Measurements from ENCODE around the gene ZFP3.
A peak's percentile ranks its signal among the peaks of the same experiment; 100 is the strongest.
"Not testable (repeated sequence)": the region's sequence is repeated elsewhere in the genome, so short reads cannot be mapped to it uniquely, and the experiment has no call there.

The ZFP3 gene

DNA sequence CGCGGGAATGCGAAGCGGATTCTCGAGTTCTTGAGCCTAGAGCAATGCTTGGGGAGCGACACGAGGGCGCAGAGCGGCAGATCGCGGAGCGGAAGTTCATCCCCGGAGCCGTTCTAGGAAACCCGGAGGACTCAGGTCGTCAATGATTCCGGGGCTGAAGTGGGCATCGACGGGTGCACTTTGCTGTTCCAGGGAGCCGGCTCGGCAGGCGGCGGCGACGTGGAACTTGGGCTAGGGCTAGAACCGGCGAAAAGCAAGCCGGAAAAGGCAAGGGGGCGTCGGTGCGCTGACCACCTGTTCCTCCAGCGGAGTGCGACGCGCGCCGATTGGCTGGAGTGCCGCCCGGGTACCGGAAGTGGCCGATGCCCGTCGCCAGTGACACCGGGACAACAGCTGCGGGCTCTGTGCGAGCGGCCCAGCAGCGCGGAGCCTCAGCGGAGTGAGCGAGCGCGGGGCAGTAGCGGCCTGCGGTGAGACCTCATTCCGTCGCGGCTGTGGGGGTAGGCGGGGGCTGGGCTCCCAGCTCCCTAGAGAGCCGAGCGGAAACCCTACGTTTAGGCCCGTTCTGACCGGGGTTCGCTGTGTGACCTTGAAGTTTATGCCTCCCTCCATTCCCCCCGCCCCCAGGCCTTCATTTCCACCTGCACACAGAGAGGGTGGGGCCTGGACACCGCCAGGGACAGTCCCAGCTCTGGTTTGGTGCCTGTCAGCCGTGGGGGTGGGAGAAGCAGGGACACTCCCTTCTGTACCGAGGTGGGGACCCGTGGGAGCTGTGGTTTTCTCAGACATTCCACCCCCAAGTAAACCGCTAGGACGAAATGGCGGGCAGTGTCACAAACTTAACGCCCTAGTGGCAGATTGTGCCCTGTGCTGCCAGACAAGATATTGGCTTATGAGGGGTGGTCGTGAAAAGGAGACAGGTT, at the start of gene ZFP3:
TSS of gene ZFP3 (plus strand) at position 362 of the 923 bp plus-strand sequence. CDS start 13,038 bp downstream, outside the sequence.
- peak; percentile 72 to 79 for DNase-seq (ENCODE audit: low spot score in 2 of 2)
- ATAC-seq (ENCODE audit: low read depth): peak; percentile 81
- H3K27ac Mint-ChIP-seq: peak within 1 kb of the TSS; percentile 77
- H3K4me1 Mint-ChIP-seq: peaks cover 18% of the 10 kb centered on the region
- peaks cover 2% of the 10 kb centered on the region for H3K9me3 Mint-ChIP-seq
- H3K27me3 Mint-ChIP-seq: no peaks in the 10 kb centered on the region
- peak within 1 kb of the TSS; percentile 81 for H3K4me3 Mint-ChIP-seq
- H3K36me3 Mint-ChIP-seq: peaks cover 14% of the 10 kb centered on the region

DNA sequence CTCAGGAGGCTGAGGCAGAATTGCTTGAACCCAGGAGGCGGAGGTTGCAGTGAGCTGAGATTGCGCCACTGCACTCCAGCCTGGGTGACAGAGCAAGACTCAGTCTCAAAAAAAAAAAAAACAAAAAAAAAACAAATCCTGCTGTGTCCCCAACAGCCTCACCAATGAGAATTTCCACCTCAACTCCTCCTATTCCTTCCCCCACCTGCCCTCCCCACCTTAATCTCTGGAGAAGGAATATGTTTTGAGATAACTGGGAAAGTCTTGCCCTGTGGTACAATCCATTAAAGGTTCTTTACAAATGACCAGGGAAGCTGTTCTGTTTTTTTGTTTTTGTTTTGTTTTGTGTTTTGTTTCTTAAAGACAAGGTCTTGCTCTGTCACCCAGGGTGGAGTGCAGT, 48.1 kb upstream of the ZFP3 start:
- ATAC-seq (ENCODE audit: low read depth); H3K4me1 Mint-ChIP-seq; H3K4me3 Mint-ChIP-seq; DNase-seq (ENCODE audit: low spot score in 2 of 2); H3K36me3 Mint-ChIP-seq; H3K9me3 Mint-ChIP-seq; H3K27me3 Mint-ChIP-seq: not testable (repeated sequence)
- peak overlapping the region; percentile 87 for H3K27ac Mint-ChIP-seq

DNA sequence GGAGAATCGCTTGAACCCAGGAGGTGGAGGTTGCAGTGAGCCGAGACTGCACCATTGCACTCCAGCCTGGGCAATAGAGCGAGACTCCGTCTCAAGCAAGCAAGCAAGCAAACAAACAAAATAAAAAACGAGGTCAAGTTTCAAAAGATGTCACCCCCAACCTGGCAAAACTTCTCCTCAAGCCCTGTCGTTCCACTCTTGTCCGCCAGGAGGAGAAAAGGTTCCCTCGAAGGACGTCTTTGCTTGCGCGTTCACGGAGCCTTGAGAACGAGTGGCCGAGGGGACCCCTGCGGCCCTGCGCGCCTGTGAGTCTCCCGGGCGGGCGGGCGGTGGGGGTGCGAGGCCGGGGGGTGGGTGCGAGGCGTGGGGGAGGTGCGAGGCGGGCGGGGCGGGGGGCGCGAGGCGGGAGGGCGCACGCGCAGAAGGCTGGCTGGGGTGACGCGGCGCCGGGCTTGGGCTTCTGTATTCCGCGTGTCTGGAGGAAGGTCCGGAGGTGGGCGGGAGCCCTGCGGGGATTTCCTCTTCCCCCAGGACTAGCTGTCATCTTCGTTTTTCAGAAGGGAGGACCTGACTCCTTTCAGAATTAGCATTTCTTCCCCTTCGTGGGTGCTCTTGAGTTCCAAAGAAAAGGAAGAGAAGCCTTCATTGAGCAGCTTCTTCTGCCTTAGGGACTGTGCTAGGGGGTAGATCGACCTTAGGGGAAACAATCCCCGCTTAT, 46.7 kb upstream of the ZFP3 start:
- peaks cover 4% of the 10 kb centered on the region for H3K4me1 Mint-ChIP-seq
- H3K27me3 Mint-ChIP-seq: no peaks in the 10 kb centered on the region
- H3K9me3 Mint-ChIP-seq: no peaks in the 10 kb centered on the region
- ATAC-seq (ENCODE audit: low read depth) (peak; percentile 86), DNase-seq (ENCODE audit: low spot score in 2 of 2) (peak; percentile 79 to 86)
- H3K27ac Mint-ChIP-seq: peak overlapping the region; percentile 87
- H3K36me3 Mint-ChIP-seq: no peaks in the 10 kb centered on the region
- peak overlapping the region; percentile 83 for H3K4me3 Mint-ChIP-seq

DNA sequence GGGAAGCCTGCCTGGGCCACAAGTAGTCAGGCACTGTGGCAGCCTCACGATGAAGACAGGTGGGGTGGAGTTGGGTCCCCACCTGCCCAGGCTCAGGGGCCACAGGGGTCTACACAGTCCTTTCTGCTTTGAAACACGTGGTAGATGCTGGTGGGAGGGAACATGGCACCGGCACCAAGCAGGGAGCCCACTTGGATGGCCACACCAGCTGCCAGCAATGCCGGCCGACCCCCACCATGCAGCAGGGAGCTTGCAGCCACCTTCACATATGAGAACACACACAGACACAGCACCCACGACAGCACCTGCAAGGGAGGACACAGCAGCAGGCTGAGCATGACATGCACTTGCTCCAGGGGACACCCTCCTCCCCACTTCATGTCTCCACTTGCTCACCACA, 45.4 kb upstream of the ZFP3 start:
- Mint-ChIP-seq H3K9me3 (no peaks in the 10 kb centered on the region), H3K27me3 (no peaks in the 10 kb centered on the region), H3K27ac (no peak overlapping the region), H3K4me1 (peaks cover 4% of the 10 kb centered on the region), H3K36me3 (no peaks in the 10 kb centered on the region), H3K4me3 (no peak overlapping the region)
- no peak for DNase-seq (ENCODE audit: low spot score in 2 of 2)
- ATAC-seq (ENCODE audit: low read depth): no peak

DNA sequence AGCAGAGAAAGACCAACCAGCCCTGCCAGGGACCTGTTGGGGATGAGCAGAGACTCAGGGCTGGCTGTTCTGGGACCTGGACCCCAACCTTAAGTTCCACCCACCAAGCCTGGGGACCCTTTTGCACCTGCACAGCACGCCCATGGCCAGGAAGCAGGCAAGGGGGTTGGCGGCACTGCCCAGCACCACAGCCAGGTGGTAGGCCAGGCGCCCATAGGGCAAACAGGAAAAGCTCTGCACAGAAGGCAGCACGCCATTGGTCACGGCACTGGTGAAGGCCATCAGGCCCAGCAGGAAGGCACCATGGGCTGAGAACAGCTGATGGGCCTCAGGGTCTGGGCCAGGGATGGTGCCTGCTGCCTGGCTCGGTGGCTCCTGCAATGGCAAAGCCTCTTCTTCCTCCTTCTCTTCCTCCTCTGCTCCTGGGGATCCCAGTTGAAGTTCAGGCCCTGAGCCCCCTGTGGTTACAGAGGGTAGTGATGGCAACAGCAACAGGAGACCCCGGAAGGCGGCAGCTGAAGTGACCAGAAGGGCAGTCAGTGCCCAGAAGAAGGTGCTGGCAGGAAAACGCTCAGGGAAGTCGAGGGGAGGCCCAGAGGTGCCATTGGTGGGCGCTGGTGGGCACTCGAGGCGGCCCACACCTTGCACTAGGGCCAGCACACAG, 44.8 kb upstream of the ZFP3 start:
- H3K4me3 Mint-ChIP-seq: no peak overlapping the region
- no peaks in the 10 kb centered on the region for H3K27me3 Mint-ChIP-seq
- no peak overlapping the region for H3K27ac Mint-ChIP-seq
- ATAC-seq (ENCODE audit: low read depth) (no peak), DNase-seq (ENCODE audit: low spot score in 2 of 2) (no peak)
- no peaks in the 10 kb centered on the region for H3K36me3 Mint-ChIP-seq
- no peaks in the 10 kb centered on the region for H3K9me3 Mint-ChIP-seq
- peaks cover 4% of the 10 kb centered on the region for H3K4me1 Mint-ChIP-seq

DNA sequence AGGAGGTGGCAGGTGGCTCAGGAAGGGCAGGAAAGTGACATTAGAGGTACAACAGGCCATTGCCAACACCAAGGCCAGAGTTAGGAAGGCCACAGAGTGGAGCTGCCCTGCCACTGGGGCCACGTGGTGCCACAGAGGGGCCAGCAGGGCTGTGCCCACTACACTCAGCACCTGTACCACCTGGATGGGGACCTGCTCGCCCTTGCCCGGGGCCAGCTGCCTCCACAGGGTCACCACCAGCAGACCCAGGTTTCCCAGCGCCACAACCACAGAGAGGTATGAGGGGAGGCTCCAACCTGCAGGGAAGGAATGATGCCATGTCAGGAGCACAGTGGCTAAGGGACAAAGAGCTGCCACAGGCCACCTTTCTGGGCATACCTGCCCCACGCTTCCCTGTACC, 44.2 kb upstream of the ZFP3 start:
- Mint-ChIP-seq H3K4me1 (peaks cover 4% of the 10 kb centered on the region), H3K4me3 (no peak overlapping the region), H3K27me3 (no peaks in the 10 kb centered on the region), H3K27ac (no peak overlapping the region), H3K9me3 (no peaks in the 10 kb centered on the region), H3K36me3 (no peaks in the 10 kb centered on the region)
- ATAC-seq (ENCODE audit: low read depth) (no peak), DNase-seq (ENCODE audit: low spot score in 2 of 2) (no peak)

DNA sequence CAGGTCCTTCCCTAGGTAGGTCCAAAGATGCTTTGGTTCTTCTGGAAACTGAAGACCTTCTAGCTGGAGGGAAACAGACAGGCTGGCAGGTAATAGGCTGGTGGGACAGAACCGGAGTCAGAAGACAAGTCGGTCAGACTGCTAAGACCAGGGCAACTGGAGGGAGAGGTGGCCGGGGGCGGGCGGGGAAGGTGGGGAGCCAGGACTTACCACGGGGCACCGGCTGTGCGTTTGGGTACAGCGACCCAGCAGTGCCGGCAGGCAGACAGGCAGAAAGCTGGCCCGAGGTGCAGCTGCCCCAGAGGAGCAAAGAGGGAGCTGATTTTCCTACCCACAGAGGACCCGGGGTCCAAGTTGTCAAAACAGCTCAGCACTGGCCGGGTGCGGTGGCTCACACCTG, 43.6 kb upstream of the ZFP3 start:
- Mint-ChIP-seq H3K27ac (no peak overlapping the region), H3K4me3 (no peak overlapping the region), H3K36me3 (no peaks in the 10 kb centered on the region), H3K27me3 (no peaks in the 10 kb centered on the region), H3K9me3 (no peaks in the 10 kb centered on the region), H3K4me1 (peaks cover 4% of the 10 kb centered on the region)
- DNase-seq (ENCODE audit: low spot score in 2 of 2) (no peak), ATAC-seq (ENCODE audit: low read depth) (no peak)

DNA sequence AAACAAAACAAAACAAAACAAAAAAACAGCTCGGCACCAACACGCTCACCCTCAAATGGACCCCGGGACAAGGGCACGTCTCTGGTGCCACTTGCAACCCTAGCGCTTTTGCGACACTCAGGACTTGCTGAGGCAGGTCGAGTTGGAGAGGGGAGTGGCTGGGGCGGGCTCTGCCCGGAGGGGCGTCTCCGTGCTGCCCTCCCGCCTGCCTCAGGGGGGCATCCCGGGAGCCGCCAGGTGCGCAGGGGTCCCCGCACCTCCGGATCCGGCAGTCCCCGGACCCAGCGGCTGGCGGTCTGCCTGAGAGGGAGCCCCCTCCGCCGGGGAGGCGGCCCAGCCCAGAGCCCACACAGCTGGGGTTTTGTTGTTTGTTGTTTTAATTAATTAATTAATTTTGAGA, 43.0 kb upstream of the ZFP3 start, which contains the start of gene SLC52A1:
TSS of gene SLC52A1 (minus strand) at position 112 of the 400 bp plus-strand sequence. CDS start 820 bp downstream, outside the sequence.
- no peak for ATAC-seq (ENCODE audit: low read depth)
- Mint-ChIP-seq H3K36me3 (no peaks in the 10 kb centered on the region), H3K9me3 (no peaks in the 10 kb centered on the region), H3K27me3 (no peaks in the 10 kb centered on the region), H3K4me3 (no peak within 1 kb of the TSS), H3K27ac (no peak within 1 kb of the TSS), H3K4me1 (peaks cover 4% of the 10 kb centered on the region)
- DNase-seq (ENCODE audit: low spot score in 2 of 2): no peak

DNA sequence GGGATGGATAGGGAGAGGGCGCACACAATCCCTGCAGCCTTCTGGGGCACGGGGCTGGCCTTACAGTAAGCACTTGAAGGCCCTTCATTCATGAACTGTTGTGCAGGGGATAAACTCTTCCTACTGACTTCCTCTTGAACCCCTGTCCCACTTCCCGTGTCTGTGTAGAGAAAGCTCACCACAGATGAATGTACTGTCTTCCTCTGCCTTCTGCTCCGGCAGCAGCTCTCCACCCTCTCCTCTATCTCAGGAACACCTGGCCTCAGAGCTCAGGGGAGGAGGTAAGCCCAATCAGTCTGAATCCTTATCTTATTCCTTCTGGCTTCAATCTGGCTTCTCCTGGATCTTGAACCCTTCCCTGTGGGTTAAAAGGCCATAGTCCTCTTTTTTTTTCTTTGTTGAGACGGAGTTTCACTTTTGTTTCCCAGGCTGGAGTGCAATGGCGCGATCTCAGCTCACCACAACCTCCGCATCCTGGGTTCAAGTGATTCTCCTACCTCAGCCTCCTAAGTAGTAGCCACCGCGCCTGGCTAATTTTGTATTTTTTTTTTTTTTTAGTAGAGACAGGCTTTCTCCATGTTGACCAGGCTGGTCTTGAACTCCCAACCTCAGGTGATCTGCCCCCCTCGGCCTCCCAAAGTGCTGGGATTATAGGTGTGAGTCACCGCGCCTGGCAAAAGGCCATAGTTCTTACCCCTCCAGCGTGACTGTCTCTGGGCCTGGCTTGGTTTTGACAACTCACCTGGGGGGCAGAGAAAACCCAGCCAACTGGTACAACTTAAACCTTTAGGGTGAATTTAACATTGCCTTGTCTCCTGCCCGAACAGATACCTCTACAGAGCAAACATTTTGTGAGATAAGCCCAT, 35.9 kb upstream of the ZFP3 start:
- H3K27ac Mint-ChIP-seq: no peak overlapping the region
- no peaks in the 10 kb centered on the region for H3K9me3 Mint-ChIP-seq
- H3K4me1 Mint-ChIP-seq: peaks cover 5% of the 10 kb centered on the region
- H3K36me3 Mint-ChIP-seq: no peaks in the 10 kb centered on the region
- DNase-seq (ENCODE audit: low spot score in 2 of 2) (no peak), ATAC-seq (ENCODE audit: low read depth) (no peak)
- H3K4me3 Mint-ChIP-seq: no peak overlapping the region
- H3K27me3 Mint-ChIP-seq: no peaks in the 10 kb centered on the region

DNA sequence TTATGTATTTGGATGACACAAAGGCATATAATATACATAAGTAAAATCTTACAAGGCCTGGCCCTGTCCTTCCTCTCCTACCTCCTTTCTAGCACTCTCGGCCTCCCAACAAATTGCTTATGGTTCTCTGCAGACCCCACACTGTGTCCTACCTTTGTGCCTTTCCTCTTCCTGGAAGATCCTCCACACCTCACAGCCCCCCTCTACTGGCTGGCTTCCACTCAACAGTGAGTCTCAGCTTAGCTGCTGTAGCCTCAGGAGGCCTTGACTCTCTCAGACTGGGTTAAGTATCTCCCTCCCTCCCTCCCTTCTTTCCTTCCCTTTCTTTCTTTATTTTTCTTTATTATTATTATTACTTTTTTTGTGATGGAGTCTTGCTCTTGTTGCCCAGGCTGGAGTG, 34.7 kb upstream of the ZFP3 start:
- Mint-ChIP-seq H3K27ac (no peak overlapping the region), H3K4me1 (peaks cover 11% of the 10 kb centered on the region)
- ATAC-seq (ENCODE audit: low read depth): no peak

DNA sequence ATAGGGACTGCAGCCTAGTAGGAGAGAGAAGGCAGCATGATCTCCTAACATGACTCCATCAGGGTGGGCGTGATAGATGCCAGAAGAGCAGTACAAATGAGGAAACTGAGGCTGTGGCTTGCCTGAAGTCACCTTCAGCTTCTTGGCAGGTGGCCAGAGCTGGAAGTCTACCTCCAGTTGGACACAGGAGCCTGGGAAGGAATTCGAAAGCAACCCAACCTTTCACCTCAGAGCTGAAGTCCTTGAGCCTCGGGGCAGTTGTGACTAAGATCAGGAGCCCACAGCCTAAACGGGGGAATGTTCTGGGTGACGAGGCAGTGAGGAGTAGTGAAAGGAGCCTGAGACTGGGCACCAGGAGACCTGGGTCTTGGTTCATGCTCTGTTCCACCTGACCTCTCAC, 33.6 kb upstream of the ZFP3 start:
- ATAC-seq (ENCODE audit: low read depth): no peak
- H3K27me3 Mint-ChIP-seq: no peaks in the 10 kb centered on the region
- H3K9me3 Mint-ChIP-seq: no peaks in the 10 kb centered on the region
- DNase-seq (ENCODE audit: low spot score in 2 of 2): no peak
- no peak overlapping the region for H3K4me3 Mint-ChIP-seq
- no peaks in the 10 kb centered on the region for H3K36me3 Mint-ChIP-seq
- H3K27ac Mint-ChIP-seq: no peak overlapping the region
- peaks cover 15% of the 10 kb centered on the region for H3K4me1 Mint-ChIP-seq

More for the DNA sequence above, 34.7 kb upstream of the ZFP3 start:
- Mint-ChIP-seq H3K9me3 (no peaks in the 10 kb centered on the region), H3K36me3 (no peaks in the 10 kb centered on the region), H3K4me3 (no peak overlapping the region), H3K27me3 (no peaks in the 10 kb centered on the region)
- DNase-seq (ENCODE audit: low spot score in 2 of 2): no peak

DNA sequence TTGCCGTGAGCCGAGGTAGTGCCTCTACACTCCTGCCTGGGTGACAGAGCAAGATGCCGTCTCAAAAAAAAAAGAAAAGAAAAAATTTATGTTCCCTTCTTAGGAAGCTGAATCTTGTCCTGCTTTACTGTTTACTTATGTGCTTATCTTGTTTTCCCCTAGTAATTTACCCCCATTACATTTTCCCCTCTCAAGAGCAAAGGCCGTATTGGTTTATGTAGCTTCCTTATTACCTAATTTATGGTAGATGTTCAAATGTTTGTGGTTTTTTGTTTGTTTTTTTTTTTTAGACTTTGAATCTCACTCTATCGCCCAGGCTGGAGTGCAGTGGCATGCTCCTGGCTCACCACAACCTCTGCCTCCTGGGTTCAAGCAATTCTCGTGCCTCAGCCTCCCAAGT, 32.8 kb upstream of the ZFP3 start:
- no peaks in the 10 kb centered on the region for H3K27me3 Mint-ChIP-seq
- no peak overlapping the region for H3K4me3 Mint-ChIP-seq
- H3K36me3 Mint-ChIP-seq: no peaks in the 10 kb centered on the region
- H3K4me1 Mint-ChIP-seq: peaks cover 20% of the 10 kb centered on the region
- no peaks in the 10 kb centered on the region for H3K9me3 Mint-ChIP-seq
- ATAC-seq (ENCODE audit: low read depth) (no peak), DNase-seq (ENCODE audit: low spot score in 2 of 2) (no peak)
- no peak overlapping the region for H3K27ac Mint-ChIP-seq

DNA sequence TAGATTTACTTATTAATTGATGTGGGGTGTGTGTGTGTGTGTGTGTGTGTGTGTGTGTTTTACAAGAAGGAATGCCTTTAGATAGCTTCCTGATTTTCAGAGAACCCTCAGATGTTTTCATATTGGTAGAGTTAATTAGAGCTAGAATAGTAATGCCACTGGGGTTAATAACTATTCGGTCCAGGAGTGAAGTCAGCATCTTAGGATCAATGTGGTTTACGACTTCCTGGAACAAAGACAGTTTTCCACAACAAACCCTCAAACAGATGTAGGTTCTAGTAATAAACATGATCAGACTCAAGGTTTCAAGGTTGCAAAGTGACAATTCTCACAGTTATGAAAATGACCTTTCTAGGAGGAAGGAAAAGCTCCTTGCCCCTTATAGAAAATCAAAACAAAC, 30.8 kb upstream of the ZFP3 start:
- peak overlapping the region; percentile 70 for H3K27ac Mint-ChIP-seq
- DNase-seq (ENCODE audit: low spot score in 2 of 2): no peak
- no peaks in the 10 kb centered on the region for H3K27me3 Mint-ChIP-seq
- peaks cover 22% of the 10 kb centered on the region for H3K4me1 Mint-ChIP-seq
- ATAC-seq (ENCODE audit: low read depth): no peak
- no peaks in the 10 kb centered on the region for H3K36me3 Mint-ChIP-seq
- H3K9me3 Mint-ChIP-seq: no peaks in the 10 kb centered on the region
- H3K4me3 Mint-ChIP-seq: no peak overlapping the region

Data from memory B cell (primary cell).